ENCODE data around the gene EIF3A.

Gene EIF3A

DNA sequence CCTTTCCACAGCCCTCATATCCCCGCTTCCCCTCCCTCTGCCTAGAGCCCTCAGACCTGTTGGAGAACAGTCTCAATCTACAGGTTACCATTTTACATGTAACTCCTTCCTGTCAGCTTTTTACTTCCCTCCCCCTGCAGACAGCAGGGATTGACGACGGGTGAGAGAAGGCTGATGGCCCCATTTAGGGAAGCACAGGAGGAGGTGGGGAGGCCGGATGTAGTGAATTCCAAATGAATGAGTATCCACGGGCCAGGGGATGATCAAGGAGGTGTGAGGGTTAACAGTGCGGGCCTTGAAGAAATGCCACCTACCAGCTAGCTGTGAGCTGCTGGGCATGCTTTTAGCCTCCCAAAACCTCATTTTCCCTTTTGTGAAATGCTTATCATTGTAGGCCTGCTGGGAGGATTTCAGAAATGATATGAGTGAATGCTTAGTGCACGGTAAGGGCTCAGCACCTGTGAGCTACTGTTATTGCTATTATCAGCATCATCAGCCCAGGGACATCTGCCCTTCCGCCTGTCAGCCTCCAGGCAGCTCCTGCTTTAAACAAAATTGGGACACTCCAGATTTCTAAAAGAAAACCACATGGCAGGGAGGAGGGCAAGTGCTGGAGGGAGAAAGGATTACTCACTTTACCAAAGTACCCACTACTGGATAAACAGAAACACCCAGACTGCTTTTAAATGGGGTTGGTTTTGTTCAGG is 57.6 kb downstream of the EIF3A start:
- WGBS (ENCODE audit: extremely low coverage, insufficient coverage, low lambda C conversion rate): no CpG with 5 or more reads among the region's 8 CpGs
- no peaks in the 10 kb centered on the region for H3K27me3 ChIP-seq (ENCODE audit: insufficient read depth, low read length, poor library complexity)

DNA sequence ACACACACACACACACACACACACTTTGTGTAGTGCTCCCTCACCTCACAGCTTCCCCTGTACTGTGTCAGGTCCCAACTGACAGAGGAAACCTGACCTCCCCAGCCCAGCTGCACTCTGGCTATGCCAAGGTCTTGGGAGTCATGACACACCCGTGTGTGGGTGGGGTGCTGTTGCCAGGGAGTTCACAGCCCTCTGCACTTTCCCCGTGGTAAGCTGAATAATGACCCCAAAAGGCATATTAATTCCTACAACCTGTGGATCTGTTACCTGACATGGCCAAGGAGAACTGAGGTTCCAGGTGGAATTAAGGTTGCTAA is 60.0 kb downstream of the EIF3A start:
- Histone ChIP-seq H3K4me3 (ENCODE audit: low read length) (no peak overlapping the region), H3K4ac (ENCODE audit: low read depth, low read length) (no peak overlapping the region), H2BK5ac (ENCODE audit: low read length) (no peak overlapping the region), H3K23ac (ENCODE audit: low read length) (no peak overlapping the region), H3K4me2 (ENCODE audit: low read length) (no peak overlapping the region), H3K27me3 (ENCODE audit: insufficient read depth, low read length, poor library complexity) (no peaks in the 10 kb centered on the region), H3K56ac (ENCODE audit: low read length) (no peak overlapping the region), H4K8ac (ENCODE audit: low read depth, low read length) (no peak overlapping the region), H3K79me2 (ENCODE audit: control insufficient read depth, insufficient read depth, low read length) (no peaks in the 10 kb centered on the region), H3K27ac (ENCODE audit: low read depth, low read length) (no peak overlapping the region), H3K36me3 (ENCODE audit: control insufficient read depth, insufficient read depth, low read length) (no peaks in the 10 kb centered on the region), H2AK5ac (ENCODE audit: low read length) (no peak overlapping the region), H3K4me1 (ENCODE audit: control insufficient read depth, low read depth, low read length) (peaks cover 6% of the 10 kb centered on the region), H3K79me1 (ENCODE audit: low read length) (no peaks in the 10 kb centered on the region), H4K5ac (ENCODE audit: low read length) (no peak overlapping the region), H3K9ac (ENCODE audit: low read length) (no peak overlapping the region), H2BK120ac (ENCODE audit: low read depth, low read length) (no peak overlapping the region), H2BK15ac (replicated peaks; ENCODE audit: low read depth) (no peak overlapping the region), H3K18ac (ENCODE audit: low read length) (no peak overlapping the region)
- DNase-seq: no peak
- WGBS (ENCODE audit: extremely low coverage, insufficient coverage, low lambda C conversion rate): no CpG with 5 or more reads among the region's 2 CpGs

More for the DNA sequence above, 57.6 kb downstream of the EIF3A start:
- no peak overlapping the region for H2BK5ac ChIP-seq (ENCODE audit: low read length)
- no peak overlapping the region for H3K4me3 ChIP-seq (ENCODE audit: low read length)
- no peak overlapping the region for H2BK15ac ChIP-seq (replicated peaks; ENCODE audit: low read depth)
- H3K36me3 ChIP-seq (ENCODE audit: control insufficient read depth, insufficient read depth, low read length): no peaks in the 10 kb centered on the region
- H4K8ac ChIP-seq (ENCODE audit: low read depth, low read length): no peak overlapping the region
- H3K56ac ChIP-seq (ENCODE audit: low read length): no peak overlapping the region
- H2AK5ac ChIP-seq (ENCODE audit: low read length): no peak overlapping the region
- H3K4me1 ChIP-seq (ENCODE audit: control insufficient read depth, low read depth, low read length): peaks cover 6% of the 10 kb centered on the region
- no peaks in the 10 kb centered on the region for H3K79me1 ChIP-seq (ENCODE audit: low read length)
- H4K5ac ChIP-seq (ENCODE audit: low read length): no peak overlapping the region
- H3K18ac ChIP-seq (ENCODE audit: low read length): peak overlapping the region; percentile 3
- H2BK120ac ChIP-seq (ENCODE audit: low read depth, low read length): no peak overlapping the region
- no peak overlapping the region for H3K4ac ChIP-seq (ENCODE audit: low read depth, low read length)
- peak; percentile 97 for DNase-seq
- no peaks in the 10 kb centered on the region for H3K79me2 ChIP-seq (ENCODE audit: control insufficient read depth, insufficient read depth, low read length)
- no peak overlapping the region for H3K23ac ChIP-seq (ENCODE audit: low read length)
- H3K27ac ChIP-seq (ENCODE audit: low read depth, low read length): peak overlapping the region; percentile 73
- H3K9ac ChIP-seq (ENCODE audit: low read length): no peak overlapping the region
- H3K4me2 ChIP-seq (ENCODE audit: low read length): no peak overlapping the region

GRCh38 chr10:119007211-119007574 is 73.4 kb downstream of the EIF3A start:
- no peak overlapping the region for H2BK5ac ChIP-seq (ENCODE audit: low read length)
- no CpG with 5 or more reads among the region's 4 CpGs for WGBS (ENCODE audit: extremely low coverage, insufficient coverage, low lambda C conversion rate)

DNA sequence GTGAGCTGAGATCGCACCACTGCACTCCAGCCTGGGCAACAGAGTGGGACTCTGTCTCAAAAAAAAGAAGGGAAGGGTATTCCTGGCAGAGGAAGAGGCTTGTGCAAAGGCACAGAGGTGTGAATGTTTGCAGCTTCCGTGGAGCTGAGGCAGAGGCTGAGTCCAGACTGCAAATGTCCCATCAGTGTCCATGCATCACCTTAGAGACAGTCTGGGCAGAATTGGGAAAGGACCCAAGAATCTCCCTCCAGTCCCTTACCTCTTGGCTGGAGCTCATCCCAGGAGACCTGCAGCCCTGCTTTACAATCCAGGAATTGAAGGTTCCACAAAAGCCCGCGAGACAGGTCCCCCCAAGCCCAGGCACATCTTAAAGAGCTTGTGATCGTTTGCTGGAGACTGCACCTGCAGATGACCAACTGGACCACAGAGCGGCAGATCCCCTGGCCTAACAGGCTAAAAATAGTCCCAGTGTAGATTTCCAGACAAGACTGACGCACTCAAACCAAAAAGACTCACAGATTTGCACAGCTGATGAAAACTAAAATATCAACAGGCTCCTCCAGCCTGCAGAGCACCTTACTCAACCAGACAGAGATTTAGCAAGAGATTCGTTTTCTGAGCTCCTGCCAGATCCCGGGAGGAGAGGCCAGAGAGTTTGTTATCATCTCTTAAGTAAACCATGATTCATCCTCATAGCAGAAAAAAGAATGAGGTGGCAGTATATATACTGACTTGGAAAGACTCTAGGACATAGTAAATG is 74.0 kb downstream of the EIF3A start:
- no peak overlapping the region for H3K4me2 ChIP-seq (ENCODE audit: low read length)
- H3K79me1 ChIP-seq (ENCODE audit: low read length): no peaks in the 10 kb centered on the region
- WGBS (ENCODE audit: extremely low coverage, insufficient coverage, low lambda C conversion rate): no CpG with 5 or more reads among the region's 9 CpGs
- H2BK15ac ChIP-seq (replicated peaks; ENCODE audit: low read depth): no peak overlapping the region
- H4K8ac ChIP-seq (ENCODE audit: low read depth, low read length): no peak overlapping the region
- H3K36me3 ChIP-seq (ENCODE audit: control insufficient read depth, insufficient read depth, low read length): no peaks in the 10 kb centered on the region
- no peak overlapping the region for H3K9ac ChIP-seq (ENCODE audit: low read length)
- H4K5ac ChIP-seq (ENCODE audit: low read length): no peak overlapping the region
- H3K23ac ChIP-seq (ENCODE audit: low read length): no peak overlapping the region
- H2BK120ac ChIP-seq (ENCODE audit: low read depth, low read length): no peak overlapping the region
- no peak overlapping the region for H2AK5ac ChIP-seq (ENCODE audit: low read length)
- DNase-seq: no peak
- H3K56ac ChIP-seq (ENCODE audit: low read length): no peak overlapping the region
- no peak overlapping the region for H3K4ac ChIP-seq (ENCODE audit: low read depth, low read length)
- no peaks in the 10 kb centered on the region for H3K27me3 ChIP-seq (ENCODE audit: insufficient read depth, low read length, poor library complexity)
- no peak overlapping the region for H3K18ac ChIP-seq (ENCODE audit: low read length)
- H3K79me2 ChIP-seq (ENCODE audit: control insufficient read depth, insufficient read depth, low read length): no peaks in the 10 kb centered on the region
- H3K27ac ChIP-seq (ENCODE audit: low read depth, low read length): no peak overlapping the region
- H2BK5ac ChIP-seq (ENCODE audit: low read length): no peak overlapping the region
- no peaks in the 10 kb centered on the region for H3K4me1 ChIP-seq (ENCODE audit: control insufficient read depth, low read depth, low read length)
- no peak overlapping the region for H3K4me3 ChIP-seq (ENCODE audit: low read length)

More at GRCh38 chr10:119007211-119007574, 73.4 kb downstream of the EIF3A start:
- Histone ChIP-seq H3K79me2 (ENCODE audit: control insufficient read depth, insufficient read depth, low read length) (no peaks in the 10 kb centered on the region), H2BK120ac (ENCODE audit: low read depth, low read length) (no peak overlapping the region), H3K4ac (ENCODE audit: low read depth, low read length) (no peak overlapping the region), H3K18ac (ENCODE audit: low read length) (no peak overlapping the region), H3K27ac (ENCODE audit: low read depth, low read length) (no peak overlapping the region), H3K4me2 (ENCODE audit: low read length) (no peak overlapping the region), H3K79me1 (ENCODE audit: low read length) (no peaks in the 10 kb centered on the region), H2AK5ac (ENCODE audit: low read length) (no peak overlapping the region), H3K23ac (ENCODE audit: low read length) (no peak overlapping the region), H4K5ac (ENCODE audit: low read length) (no peak overlapping the region), H3K36me3 (ENCODE audit: control insufficient read depth, insufficient read depth, low read length) (no peaks in the 10 kb centered on the region), H3K9ac (ENCODE audit: low read length) (no peak overlapping the region), H4K8ac (ENCODE audit: low read depth, low read length) (no peak overlapping the region), H3K4me3 (ENCODE audit: low read length) (no peak overlapping the region), H3K4me1 (ENCODE audit: control insufficient read depth, low read depth, low read length) (no peaks in the 10 kb centered on the region), H3K56ac (ENCODE audit: low read length) (no peak overlapping the region), H2BK15ac (replicated peaks; ENCODE audit: low read depth) (no peak overlapping the region), H3K27me3 (ENCODE audit: insufficient read depth, low read length, poor library complexity) (no peaks in the 10 kb centered on the region)
- DNase-seq: no peak

DNA sequence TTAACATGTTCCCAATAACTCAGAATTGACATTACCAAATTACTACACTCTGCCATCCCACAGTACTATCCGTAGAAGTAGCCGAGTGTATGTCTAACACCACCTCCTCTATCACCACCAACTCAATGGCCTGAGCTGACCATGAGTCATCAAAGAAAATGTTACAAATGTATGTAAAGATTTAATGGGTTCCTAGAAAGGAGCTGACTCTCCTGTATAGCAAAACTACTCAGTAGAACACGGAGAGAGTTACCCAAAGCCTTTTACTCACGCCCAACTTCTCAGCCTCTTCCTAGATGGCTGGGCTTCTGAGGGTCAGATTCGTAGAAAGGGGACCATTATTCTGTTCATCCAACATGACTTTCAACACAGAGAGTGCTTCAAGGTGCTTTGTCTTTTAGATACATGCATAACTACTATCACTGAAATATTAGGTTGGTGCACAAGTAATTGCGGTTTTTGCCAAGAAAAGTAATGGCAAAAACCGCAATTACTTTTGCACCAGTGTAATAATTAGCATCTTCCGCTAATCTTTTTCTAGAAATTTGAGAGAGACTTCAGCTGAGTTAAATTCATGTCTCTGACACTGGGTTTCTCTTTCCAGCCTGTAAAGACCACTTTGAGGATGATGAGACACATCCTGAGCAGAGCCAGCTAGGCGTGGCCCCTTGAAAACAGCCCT is 75.1 kb downstream of the EIF3A start:
- no peaks in the 10 kb centered on the region for H3K79me2 ChIP-seq (ENCODE audit: control insufficient read depth, insufficient read depth, low read length)
- no CpG with 5 or more reads among the region's 9 CpGs for WGBS (ENCODE audit: extremely low coverage, insufficient coverage, low lambda C conversion rate)

More for the DNA sequence above, 75.1 kb downstream of the EIF3A start:
- Histone ChIP-seq H3K4me3 (ENCODE audit: low read length) (no peak overlapping the region), H4K8ac (ENCODE audit: low read depth, low read length) (no peak overlapping the region), H3K27me3 (ENCODE audit: insufficient read depth, low read length, poor library complexity) (no peaks in the 10 kb centered on the region), H3K4me1 (ENCODE audit: control insufficient read depth, low read depth, low read length) (no peaks in the 10 kb centered on the region), H3K56ac (ENCODE audit: low read length) (no peak overlapping the region), H3K23ac (ENCODE audit: low read length) (no peak overlapping the region), H3K79me1 (ENCODE audit: low read length) (no peaks in the 10 kb centered on the region), H4K5ac (ENCODE audit: low read length) (no peak overlapping the region), H2BK120ac (ENCODE audit: low read depth, low read length) (no peak overlapping the region), H3K9ac (ENCODE audit: low read length) (no peak overlapping the region), H3K4me2 (ENCODE audit: low read length) (no peak overlapping the region), H3K18ac (ENCODE audit: low read length) (no peak overlapping the region), H2AK5ac (ENCODE audit: low read length) (no peak overlapping the region), H2BK5ac (ENCODE audit: low read length) (no peak overlapping the region), H3K4ac (ENCODE audit: low read depth, low read length) (no peak overlapping the region), H2BK15ac (replicated peaks; ENCODE audit: low read depth) (no peak overlapping the region), H3K27ac (ENCODE audit: low read depth, low read length) (no peak overlapping the region), H3K36me3 (ENCODE audit: control insufficient read depth, insufficient read depth, low read length) (no peaks in the 10 kb centered on the region)
- DNase-seq: no peak
